Measurements from ENCODE around the gene NXNL1. TPM values are rescaled to one million over a fixed set of nuclear protein-coding genes. Genes with fewer than 3 reads are reported as not detected.

NXNL1 gene
- total RNA-seq, 2 experiments from 2014 or later = not detected

DNA sequence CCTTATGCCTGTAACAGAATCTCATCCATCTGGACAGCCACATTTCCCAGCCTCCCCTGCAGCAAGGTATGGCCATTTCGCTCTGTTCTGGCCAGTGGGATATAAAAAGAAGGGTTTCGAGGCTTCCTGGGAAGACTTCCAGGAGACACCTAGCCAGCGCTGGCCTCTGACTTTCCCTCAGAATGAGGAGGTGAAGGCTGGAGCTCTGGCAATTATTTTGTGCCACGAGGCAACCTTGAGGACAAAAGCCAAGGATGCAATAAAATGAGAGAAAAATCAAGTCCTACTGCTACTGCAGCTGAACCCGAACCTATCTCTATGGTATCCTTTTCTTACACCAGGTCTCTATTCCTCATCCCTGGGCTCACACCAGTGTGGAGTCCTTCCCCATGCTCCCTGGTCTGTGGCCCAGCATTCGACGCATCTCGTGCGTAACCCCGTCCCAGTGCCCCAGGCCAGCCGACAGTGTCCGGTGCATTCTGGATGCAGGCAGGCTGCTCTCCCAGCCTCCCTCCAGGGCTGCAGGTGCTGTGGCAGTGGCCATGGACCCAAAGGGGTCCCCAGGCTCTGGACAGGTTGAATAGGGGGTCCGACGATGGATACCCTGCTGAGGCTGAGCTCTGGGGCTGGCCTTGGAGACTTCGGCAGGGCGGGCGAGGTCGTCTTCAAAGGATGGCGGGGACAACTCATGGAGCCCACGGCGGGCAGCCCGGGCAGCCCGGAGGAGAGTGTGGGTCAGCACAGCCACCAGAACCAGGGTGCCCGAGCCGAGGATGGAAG is 24.4 kb downstream of the NXNL1 start:
- H3K36me3 Mint-ChIP-seq (ENCODE audit: low read depth) = no peaks in the 10 kb centered on the region
- ATAC-seq (ENCODE audit: poor library complexity) = no peak
- no peak for DNase-seq
- H3K27me3 ChIP-seq (ENCODE audit: control insufficient read depth in 1 of 2, insufficient read depth in 2 of 2, low read length in 2 of 2) = peaks cover 0 to 2% of the 10 kb centered on the region in 2 experiments
- no peaks in the 10 kb centered on the region for H3K4me1 Mint-ChIP-seq (ENCODE audit: low read depth)
- H3K27ac ChIP-seq (ENCODE audit: low read depth in 1 of 2, low read length in 2 of 2) = no peak overlapping the region
- no peaks in the 10 kb centered on the region for H3K9me3 Mint-ChIP-seq
- no peak overlapping the region for H3K27ac Mint-ChIP-seq
- H3K4me3 ChIP-seq (ENCODE audit: low read length) = no peak overlapping the region
- H3K36me3 ChIP-seq (ENCODE audit: insufficient read depth, low read length) = no peaks in the 10 kb centered on the region
- CTCF ChIA-PET = no interaction called here
- H3K4me3 Mint-ChIP-seq = no peak overlapping the region
- H3K4me1 ChIP-seq (ENCODE audit: insufficient read depth, low read length) = no peaks in the 10 kb centered on the region
- H3K27me3 Mint-ChIP-seq = no peaks in the 10 kb centered on the region
- POLR2A ChIA-PET = no interaction called here
- TF ChIP-seq, protein P1, sequence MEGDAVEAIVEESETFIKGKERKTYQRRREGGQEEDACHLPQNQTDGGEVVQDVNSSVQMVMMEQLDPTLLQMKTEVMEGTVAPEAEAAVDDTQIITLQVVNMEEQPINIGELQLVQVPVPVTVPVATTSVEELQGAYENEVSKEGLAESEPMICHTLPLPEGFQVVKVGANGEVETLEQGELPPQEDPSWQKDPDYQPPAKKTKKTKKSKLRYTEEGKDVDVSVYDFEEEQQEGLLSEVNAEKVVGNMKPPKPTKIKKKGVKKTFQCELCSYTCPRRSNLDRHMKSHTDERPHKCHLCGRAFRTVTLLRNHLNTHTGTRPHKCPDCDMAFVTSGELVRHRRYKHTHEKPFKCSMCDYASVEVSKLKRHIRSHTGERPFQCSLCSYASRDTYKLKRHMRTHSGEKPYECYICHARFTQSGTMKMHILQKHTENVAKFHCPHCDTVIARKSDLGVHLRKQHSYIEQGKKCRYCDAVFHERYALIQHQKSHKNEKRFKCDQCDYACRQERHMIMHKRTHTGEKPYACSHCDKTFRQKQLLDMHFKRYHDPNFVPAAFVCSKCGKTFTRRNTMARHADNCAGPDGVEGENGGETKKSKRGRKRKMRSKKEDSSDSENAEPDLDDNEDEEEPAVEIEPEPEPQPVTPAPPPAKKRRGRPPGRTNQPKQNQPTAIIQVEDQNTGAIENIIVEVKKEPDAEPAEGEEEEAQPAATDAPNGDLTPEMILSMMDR (IDR thresholded peaks at IDR 0.05) = no peak
- intact Hi-C loops (cut with DNase I, micrococcal nuclease) = no loop called here
- H3K9me3 ChIP-seq (ENCODE audit: control insufficient read depth in 1 of 2, insufficient read depth in 1 of 2, low read length in 2 of 2) = peaks cover under 1 to 9% of the 10 kb centered on the region in 2 experiments

DNA sequence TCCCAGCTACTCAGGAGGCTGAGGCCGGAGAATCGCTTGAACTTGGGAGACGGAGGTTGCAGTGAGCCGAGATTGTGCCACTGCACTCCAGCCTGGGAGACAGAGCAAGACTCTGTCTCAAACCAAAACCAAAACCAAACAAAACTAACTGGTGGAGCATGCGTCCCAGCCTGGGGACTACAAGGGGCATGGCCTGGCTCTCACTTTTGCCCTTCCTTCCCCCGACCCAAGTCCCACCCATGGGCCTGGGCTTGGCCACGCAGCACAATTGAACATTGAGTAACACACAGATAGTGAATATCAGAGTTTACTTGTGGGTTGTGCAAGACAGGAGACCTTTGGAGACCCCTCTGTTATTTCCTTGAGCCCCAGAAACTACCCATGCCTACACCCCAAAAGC is 25.5 kb downstream of the NXNL1 start:
- Mint-ChIP-seq H3K4me1 (ENCODE audit: low read depth) (no peaks in the 10 kb centered on the region), H3K27ac (no peak overlapping the region), H3K4me3 (no peak overlapping the region), H3K27me3 (no peaks in the 10 kb centered on the region), H3K36me3 (ENCODE audit: low read depth) (no peaks in the 10 kb centered on the region), H3K9me3 (no peaks in the 10 kb centered on the region)
- no peak overlapping the region for H3K27ac ChIP-seq (ENCODE audit: low read depth in 1 of 2, low read length in 2 of 2)
- ATAC-seq (ENCODE audit: poor library complexity) = no peak
- no peaks in the 10 kb centered on the region for H3K36me3 ChIP-seq (ENCODE audit: insufficient read depth, low read length)
- H3K4me1 ChIP-seq (ENCODE audit: insufficient read depth, low read length) = no peaks in the 10 kb centered on the region
- H3K27me3 ChIP-seq (ENCODE audit: control insufficient read depth in 1 of 2, insufficient read depth in 2 of 2, low read length in 2 of 2) = no peaks in the 10 kb centered on the region
- POLR2A ChIA-PET = no interaction called here
- peaks cover 0 to 9% of the 10 kb centered on the region in 2 experiments for H3K9me3 ChIP-seq (ENCODE audit: control insufficient read depth in 1 of 2, insufficient read depth in 1 of 2, low read length in 2 of 2)
- TF ChIP-seq, protein P1 (IDR thresholded peaks at IDR 0.05) = no peak
- no peak for DNase-seq
- H3K4me3 ChIP-seq (ENCODE audit: low read length) = no peak overlapping the region
- CTCF ChIA-PET = no interaction called here
- intact Hi-C loops (cut with DNase I, micrococcal nuclease) = no loop called here

GRCh38 chr19:17431417-17431816 is 29.3 kb downstream of the NXNL1 start:
- CTCF ChIA-PET = no interaction called here
- Mint-ChIP-seq H3K27me3 (no peaks in the 10 kb centered on the region), H3K4me3 (no peak overlapping the region), H3K27ac (no peak overlapping the region), H3K4me1 (ENCODE audit: low read depth) (no peaks in the 10 kb centered on the region), H3K36me3 (ENCODE audit: low read depth) (no peaks in the 10 kb centered on the region), H3K9me3 (no peaks in the 10 kb centered on the region)
- Histone ChIP-seq H3K9me3 (ENCODE audit: control insufficient read depth in 1 of 2, insufficient read depth in 1 of 2, low read length in 2 of 2) (peaks cover 0 to 5% of the 10 kb centered on the region in 2 experiments), H3K27me3 (ENCODE audit: control insufficient read depth in 1 of 2, insufficient read depth in 2 of 2, low read length in 2 of 2) (no peaks in the 10 kb centered on the region), H3K4me1 (ENCODE audit: insufficient read depth, low read length) (no peaks in the 10 kb centered on the region), H3K27ac (ENCODE audit: low read depth in 1 of 2, low read length in 2 of 2) (no peak overlapping the region), H3K36me3 (ENCODE audit: insufficient read depth, low read length) (no peaks in the 10 kb centered on the region), H3K4me3 (ENCODE audit: low read length) (no peak overlapping the region)
- no peak for DNase-seq
- TF ChIP-seq, protein P1 (IDR thresholded peaks at IDR 0.05) = no peak
- no peak for ATAC-seq (ENCODE audit: poor library complexity)
- intact Hi-C loops (cut with DNase I, micrococcal nuclease) = no loop called here
- POLR2A ChIA-PET = no interaction called here
